HG03135 (cell line): ENCODE data around the gene CCNA1.

Experiments used
- ATAC-seq: cut with Tn5 transposase; IDR thresholded peaks from one replicate; pipeline ENCODE4 v1.9.1; 2021; ENCODE audit warnings: mild to moderate bottlenecking, moderate library complexity; ENCODE audit not compliant: unreplicated experiment

Gene CCNA1

DNA sequence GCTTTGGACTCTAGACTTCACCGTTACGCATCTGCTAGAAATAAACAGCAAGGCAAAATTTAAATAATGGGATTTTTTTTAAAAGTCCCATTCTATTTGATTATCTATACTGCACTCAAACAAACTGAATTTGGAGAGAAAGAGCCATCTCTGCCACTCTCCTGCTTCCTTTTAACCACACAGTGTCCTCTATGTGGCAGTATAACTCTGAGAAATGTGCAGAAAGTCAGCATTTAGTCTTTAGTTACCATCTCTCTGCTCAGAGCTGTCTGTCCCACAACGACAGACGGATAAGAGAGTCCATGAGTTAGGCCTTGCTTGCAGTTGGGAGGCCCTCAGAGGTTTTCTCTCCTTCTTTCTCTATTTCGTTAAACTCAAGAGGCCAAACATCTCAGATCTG lies 21.2 kb downstream of the CCNA1 start:
- ATAC-seq, result no peak

DNA sequence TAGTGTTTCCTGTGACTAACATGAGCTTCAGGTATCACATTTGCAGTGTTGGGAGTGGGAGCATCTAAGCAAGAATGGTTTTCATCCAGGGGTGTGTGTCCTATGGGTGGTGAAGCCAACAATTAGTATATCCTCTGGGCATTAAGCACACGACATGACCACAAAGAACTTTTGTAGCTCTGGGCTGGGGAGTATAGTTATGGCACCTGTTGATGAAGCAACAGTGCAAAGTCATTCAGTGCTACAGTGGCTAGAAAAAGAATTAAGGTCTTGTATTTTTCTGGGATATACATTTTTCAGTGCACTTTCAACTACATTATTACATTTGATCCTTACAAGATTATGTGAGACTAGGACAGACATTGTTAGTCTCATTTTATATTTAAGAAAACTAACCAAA lies 21.8 kb downstream of the CCNA1 start:
- ATAC-seq, result no peak

DNA sequence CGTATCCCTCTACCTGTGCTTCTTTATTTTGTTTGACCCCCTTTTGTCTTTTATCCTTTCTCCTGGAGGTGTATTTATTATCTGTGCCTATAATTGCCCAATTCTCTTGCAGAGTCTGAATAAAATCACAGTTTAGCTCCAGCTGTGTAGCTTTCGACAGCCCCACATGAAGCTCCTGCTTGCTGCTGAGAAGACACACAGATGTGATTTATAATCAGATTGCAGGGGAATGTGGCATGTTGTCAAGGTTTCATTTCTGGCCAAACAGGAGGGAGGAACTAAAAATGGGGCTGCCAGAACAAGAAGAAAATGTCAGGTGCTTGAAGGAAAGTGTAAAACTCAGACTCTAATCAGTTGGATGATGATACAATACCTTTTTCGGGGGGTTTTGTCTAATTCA lies 22.7 kb downstream of the CCNA1 start:
- no peak for ATAC-seq

DNA sequence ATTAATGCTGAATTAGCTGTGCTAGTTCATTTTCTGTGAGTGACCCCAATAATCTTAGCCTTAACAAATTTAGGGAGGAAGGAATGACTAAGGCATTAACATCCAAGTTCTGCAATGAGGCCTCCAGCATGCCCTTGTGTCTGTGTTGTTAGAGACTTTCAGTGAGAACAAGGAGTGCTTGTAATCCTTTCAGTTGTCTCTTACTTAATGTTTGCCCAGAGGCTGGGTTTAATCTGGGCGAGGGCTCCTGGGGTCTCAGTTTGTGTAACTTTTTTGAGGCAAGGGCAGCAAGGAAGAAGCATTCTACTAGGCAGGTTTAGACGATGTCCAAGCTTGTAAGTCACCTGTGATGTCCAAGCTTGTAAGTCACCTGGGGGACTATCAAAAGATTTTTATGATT lies 24.3 kb downstream of the CCNA1 start:
- no peak for ATAC-seq

DNA sequence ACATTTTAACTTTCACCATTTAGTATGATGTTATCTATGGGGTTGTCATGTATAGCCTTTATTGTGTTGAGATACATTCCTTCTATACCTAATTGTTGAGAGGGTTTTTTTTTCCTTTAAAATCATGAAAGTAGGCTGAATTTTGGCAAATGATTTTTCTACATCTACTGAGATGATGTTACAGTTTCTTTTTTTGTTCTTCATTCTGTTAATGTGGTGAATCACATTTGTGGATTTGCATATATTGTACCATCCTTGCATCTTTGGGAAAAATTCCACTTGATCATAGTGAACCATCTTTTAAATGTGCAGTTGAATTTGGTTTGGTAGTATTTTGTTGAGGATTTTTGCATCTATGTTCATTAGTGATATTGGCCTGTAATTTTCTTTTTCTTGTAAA lies 29.2 kb downstream of the CCNA1 start:
- no peak for ATAC-seq

DNA sequence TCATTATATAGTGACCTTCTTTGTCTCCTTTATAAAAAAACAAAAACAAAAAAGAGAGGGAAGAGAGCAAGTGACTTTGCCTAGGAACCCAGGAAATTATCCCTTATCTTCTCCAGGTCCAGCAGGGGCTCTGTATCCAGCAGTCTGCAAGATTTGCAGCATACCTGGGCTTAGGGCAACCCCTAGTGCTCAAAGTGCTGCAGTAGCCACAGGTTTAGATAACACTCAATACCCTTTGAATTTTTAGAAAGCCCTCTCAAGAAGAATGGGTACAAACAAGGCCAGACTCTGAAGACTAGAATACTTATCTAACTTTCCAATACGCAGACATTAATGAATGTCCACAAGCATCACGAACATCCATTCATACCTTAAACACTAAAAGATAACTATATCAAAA lies 43.2 kb downstream of the CCNA1 start:
- no peak for ATAC-seq

DNA sequence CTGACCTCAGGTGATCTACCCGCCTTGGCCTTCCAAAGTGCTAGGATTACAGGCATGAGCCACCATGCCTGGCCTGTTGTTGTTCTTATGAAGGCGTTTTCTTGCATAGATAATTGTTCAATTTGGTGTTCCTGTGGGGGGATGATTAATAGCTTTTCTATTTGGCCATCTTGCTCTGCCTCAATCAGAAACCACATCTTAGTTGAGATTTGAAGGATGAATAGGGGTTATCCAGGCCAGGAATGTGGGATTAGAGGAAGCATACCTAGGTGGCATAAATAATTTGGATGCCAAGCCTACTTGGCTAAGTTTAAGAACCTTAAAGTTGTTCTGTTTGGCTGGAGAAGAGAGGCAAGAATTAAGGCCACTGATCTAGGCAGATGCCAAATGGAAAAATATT lies 44.4 kb downstream of the CCNA1 start:
- ATAC-seq, result no peak

DNA sequence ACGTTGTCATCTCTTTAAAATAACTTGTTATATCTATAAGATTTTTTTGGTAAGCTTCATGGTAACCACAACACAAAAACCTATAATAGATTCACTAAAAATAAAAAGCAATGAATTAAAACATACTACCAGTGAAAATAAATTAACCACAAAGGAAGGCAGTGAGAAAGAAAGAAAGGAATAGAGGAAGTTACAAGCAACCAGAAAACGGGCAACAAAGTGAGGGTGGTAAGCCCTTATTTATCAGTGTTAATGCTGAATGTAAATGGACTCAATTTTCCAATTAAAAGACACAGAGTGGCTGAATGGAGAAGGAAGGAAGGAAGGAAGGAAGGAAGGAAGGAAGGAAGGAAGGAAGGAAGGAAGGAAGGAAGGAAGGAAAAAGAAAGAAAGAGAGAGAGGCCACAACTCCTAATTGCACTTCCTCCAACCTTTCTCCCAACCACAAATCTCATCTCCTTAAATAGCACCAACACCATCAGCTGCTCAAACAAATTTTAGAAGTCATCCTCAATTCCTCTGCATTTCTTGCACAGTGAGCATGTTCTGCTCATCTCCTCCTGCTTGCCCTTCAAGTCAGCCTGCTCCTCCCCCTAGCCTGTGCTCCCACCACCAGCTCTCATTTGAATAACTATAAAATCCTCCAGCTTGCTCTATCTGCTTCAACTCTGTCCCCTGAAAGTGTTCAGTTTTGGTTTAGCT lies 48.6 kb downstream of the CCNA1 start:
- no peak for ATAC-seq

DNA sequence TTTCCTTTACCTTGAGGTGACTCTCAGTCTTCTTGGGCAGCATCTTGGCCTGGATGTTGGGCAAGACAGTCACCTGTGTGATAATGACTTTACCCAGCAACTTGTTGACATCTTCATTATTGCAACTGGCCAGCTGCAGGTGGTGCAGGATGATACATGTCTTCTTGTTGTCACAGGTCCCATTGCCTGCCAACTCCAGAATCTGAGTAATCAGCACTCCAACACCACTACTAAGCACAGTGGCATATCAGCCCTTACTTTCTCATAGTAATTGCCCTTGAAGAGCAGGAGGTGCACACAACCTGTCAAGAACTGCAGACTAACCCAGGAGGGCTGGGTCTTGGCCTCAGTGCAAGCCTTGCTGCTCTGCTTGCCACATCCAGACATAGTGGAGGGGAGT lies 57.8 kb downstream of the CCNA1 start:
- no peak for ATAC-seq
